GM21515 (cell line): ENCODE measurements around the gene ZBTB46.
"Not testable (repeated sequence)": the region's sequence is repeated elsewhere in the genome, so short reads cannot be mapped to it uniquely, and the experiment has no call there.

ENCODE experiments used
- ATAC-seq: cut with Tn5 transposase; IDR thresholded peaks from one replicate; pipeline ENCODE4 v1.9.1; 2021; ENCODE audit not compliant: unreplicated experiment

The ZBTB46 gene, protein sequence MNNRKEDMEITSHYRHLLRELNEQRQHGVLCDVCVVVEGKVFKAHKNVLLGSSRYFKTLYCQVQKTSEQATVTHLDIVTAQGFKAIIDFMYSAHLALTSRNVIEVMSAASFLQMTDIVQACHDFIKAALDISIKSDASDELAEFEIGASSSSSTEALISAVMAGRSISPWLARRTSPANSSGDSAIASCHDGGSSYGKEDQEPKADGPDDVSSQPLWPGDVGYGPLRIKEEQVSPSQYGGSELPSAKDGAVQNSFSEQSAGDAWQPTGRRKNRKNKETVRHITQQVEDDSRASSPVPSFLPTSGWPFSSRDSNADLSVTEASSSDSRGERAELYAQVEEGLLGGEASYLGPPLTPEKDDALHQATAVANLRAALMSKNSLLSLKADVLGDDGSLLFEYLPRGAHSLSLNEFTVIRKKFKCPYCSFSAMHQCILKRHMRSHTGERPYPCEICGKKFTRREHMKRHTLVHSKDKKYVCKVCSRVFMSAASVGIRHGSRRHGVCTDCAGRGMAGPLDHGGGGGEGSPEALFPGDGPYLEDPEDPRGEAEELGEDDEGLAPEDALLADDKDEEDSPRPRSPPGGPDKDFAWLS

GRCh38 chr20:63830841-63831588 is at the start of gene ZBTB46:
Gene ZBTB46 (minus strand): TSS chr20:63831264. CDS start chr20:63790757, 40,507 bp downstream.
- ATAC-seq = no peak

DNA sequence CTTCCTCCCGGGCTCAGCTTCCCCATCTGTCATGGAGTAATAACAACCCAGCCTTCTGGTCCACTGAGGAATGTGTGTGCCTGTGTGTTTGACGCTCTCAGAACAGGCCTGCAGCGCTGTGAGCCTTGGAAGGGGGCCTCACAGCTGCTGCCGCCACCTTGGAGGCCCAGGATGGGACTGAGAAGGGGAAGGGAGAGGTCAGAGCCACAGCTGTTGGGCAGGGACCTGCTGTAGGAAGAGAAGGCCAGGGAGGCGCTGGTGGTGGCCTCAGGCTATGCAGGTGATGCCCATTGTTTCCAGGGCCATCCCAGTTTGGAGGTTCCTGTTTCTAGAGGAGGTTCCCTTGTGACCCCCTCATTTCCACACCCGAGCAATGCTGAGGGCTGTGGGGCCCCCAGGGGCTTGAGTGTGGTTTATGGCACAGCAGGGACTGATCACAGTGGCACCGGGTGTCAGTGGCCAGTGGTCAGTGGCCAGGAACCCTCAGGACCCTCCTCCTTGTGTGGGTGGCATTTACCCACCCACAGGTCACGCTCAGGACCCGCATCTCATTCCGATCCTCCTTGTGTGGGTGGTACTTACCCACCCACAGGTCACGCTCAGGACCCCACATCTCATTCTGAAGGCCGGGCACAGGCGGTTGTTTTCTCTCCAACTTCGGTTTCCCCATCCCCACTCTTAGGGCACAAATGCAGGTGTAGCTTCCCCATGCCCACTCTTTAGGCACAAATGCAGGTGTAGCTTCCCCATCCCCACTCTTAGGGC is 48.0 kb upstream of the ZBTB46 start:
- no peak for ATAC-seq

DNA sequence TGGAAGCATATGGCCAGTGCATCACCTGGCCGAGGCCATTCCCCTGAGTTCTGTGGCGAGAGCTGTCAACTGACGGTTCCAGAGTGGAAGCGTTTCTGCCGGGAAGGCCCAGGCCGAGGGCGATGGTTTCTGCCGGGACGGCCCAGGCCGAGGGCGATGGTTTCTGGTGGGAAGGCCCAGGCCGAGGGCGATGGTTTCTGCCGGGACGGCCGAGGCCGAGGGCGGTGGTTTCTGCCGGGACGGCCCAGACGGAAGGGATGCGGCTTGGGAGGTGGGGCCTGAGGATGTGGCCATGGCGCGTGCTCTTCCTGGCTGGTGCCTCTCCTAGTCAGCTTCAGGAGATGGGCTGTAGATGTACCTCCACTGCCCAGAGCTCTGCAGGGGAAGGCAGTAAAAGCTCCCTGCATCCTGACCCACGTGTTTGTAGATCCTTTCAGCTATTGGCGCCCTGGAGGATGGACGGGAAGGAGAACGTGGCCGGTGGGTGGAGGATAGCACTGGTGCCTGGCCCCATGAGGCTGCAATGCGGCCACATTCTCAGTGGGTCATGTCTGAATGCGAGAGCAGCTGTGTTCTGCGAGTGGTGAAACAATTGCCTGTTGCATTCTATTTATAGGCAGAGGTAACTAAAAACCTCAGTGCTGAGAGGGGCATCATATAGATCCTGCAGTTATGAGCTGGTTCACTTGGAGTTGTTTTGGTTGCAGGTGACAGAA is 46.8 kb upstream of the ZBTB46 start:
- no peak for ATAC-seq

GRCh38 chr20:63876489-63877036 is 45.5 kb upstream of the ZBTB46 start:
- ATAC-seq = no peak

GRCh38 chr20:63874241-63874640 is 43.2 kb upstream of the ZBTB46 start:
- ATAC-seq = not testable (repeated sequence)

DNA sequence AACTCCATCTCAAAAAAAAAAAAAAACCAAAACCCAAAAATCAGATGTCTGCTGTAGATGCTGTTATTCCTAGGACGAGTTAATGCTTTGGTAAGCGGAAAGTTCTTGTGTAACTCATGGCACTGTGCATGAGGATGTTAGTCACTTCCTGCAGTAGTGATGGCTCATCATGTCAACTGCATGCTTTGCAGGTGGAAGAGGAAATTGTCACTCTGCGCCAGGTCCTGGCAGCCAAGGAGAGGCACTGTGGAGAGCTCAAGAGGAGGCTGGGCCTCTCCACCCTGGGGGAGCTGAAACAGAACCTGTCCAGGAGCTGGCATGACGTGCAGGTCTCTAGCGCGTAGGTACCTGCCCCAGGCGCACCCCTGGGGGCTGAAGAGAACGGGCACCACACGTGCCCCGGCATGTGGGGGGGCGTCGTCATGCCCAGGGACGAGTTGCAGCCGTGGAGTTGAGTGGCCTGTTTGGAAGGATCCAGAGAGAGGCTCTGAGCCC is 42.5 kb upstream of the ZBTB46 start:
- no peak for ATAC-seq

DNA sequence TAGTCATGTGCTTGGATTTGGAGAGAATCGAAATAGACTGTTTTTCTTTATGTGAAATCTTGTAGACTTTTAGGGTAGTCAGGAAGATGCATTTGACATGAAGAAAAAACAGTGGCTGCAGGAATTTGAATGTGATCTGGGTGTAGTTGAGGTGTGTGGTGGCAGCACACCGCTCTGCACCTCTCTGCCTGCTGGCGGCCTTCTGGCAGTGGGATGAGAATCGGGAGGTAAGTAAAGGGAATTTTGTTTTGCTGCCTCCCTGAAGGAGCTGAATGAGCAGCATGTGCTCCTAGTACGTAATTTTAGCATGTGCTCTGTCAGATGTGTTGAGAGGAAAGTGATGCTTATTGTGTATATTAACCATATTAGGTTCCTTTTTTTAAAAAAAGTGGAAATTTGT is 37.2 kb upstream of the ZBTB46 start:
- no peak for ATAC-seq

DNA sequence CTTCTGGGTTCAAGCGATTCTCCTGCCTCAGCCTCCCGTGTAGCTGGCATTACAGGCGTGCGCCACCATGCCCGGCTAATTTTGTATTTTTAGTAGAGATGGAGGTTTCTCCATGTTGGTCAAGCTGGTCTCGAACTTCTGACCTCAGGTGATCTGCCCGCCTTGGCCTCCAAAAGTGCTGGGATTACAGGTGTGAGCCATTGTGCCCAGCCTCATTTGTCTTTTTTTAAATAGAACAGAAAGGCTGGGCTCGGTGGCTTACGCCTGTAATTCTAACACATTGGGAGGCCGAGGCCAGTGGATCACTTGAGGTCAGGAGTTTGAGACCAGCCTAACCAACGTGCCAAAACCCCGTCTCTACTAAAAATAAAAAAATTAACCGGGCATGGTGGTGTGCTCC is 36.0 kb upstream of the ZBTB46 start:
- ATAC-seq = not testable (repeated sequence)

GRCh38 chr20:63864978-63865640 is 34.0 kb upstream of the ZBTB46 start, which contains the start of gene TPD52L2:
Gene TPD52L2 (plus strand): TSS chr20:63865270. CDS start chr20:63865366, 96 bp downstream.
- ATAC-seq = peak; percentile 61

DNA sequence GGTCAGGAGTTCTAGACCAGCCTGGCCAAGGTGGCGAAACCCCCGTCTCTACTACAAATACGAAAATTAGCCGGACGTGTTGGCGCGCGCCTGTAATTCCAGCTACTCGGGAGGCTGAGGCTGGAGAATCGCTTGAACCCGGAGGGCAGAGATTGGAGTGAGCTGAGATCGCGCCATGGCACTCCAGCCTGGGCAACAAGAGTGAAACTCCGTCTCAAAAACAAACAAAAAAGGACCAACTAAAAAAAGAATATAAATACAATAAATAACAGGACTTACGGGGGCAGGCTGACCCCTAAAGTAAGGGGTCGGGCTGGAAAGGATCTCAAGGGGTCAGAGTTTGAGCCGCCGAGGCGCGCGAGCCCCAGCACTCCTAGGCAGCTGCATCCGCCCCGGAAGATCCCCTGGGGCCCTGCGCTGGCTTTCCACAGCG is 33.5 kb upstream of the ZBTB46 start:
- ATAC-seq = no peak

DNA sequence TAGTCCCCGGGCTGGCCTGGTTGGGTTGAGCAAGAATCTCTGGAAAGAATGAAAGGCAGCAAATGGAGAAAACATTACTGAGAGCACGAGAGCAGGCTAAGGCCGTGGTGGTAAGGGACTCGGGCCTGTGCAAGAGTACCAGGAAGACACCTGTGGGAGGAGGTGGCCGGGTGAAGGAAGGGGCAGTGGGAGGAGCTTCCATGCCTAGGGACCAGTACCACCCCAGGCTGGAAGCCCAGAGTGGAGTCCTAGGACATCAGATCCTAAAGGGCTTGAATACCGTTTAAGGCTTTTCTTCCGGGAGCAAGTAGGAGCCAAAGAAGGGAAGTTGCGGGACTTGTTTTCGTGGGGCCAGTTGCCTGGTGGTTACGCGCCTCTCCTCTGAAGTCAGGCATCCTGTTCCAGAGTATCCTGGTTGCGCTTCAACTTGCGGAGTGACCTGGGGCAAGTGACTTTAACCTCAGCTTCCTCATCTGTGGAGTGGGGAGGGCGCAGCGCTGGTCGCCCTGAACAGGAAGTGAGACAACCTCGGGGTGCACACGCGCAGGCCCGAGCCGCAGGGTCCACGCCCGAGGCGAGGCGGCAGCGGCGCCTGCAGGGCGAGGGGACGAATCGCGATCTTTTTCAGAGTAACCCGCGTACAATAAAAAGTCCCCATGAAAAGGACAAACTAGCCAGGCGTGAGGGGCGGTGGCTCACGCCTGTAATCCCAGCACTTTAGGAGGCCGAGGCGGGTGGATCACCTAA is 32.9 kb upstream of the ZBTB46 start:
- ATAC-seq = peak; percentile 73

- ATAC-seq = no peak
These were observed 32.1 kb upstream of the ZBTB46 start for GRCh38 chr20:63863021-63863797.

- no peak for ATAC-seq
These were observed 31.2 kb upstream of the ZBTB46 start for GRCh38 chr20:63861981-63862901.

- ATAC-seq = no peak
These were observed 30.4 kb upstream of the ZBTB46 start, which contains the start of gene ABHD16B for GRCh38 chr20:63861365-63861934. Gene ABHD16B (plus strand): TSS chr20:63861498. CDS start chr20:63861541, 43 bp downstream.

DNA sequence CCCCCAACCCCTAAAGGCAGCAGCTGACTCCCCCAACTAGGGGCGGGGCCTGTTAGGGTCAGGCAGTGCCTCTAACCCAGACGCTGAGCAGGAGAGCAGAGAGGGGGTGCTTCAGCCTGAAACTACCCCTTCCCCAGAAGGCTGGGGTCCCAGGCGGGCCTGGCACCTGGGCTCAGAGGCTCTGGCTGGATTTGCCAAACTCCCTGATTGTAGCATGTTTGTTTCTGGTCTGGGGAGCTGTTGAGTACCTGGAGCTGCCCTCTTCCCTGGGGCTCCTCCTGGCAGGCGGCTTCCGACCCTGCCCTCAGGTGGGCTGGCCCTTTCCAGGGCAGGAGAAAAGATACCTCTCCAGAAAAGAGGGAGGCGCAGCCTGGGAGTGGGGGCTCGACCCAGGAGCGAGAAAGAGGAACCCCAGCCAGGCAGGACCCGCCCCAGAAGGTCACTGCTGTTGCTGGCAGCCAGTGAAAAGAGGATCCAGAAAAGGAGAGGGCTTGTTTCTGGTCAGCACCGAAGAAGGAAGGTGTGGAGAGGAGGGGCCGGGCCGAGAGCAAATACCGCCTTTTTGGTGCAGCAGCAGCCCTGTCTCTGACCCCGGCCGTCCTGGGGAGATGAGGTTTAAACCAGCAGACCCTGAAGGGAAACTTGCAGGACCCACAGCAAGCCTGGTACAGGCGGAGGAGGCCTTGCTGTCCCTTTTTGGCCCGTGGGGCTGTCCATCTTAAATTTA is 29.4 kb upstream of the ZBTB46 start:
- no peak for ATAC-seq
